Measurements from ENCODE around the gene PKD2L2.

GRCh38 chr5:137975208-137975607 lies 86.0 kb downstream of the PKD2L2 start:
- TF ChIP-seq CTCF (IDR thresholded peaks at IDR 0.05; ENCODE audit: borderline replicate concordance, extremely low read depth, low read length, poor library complexity, severe bottlenecking) = no peak
- no peak for TF ChIP-seq EZH2 (IDR thresholded peaks at IDR 0.05; ENCODE audit: borderline replicate concordance, low read depth, low read length, severe bottlenecking)
